SU-DHL-6 (cell line): ENCODE results near the gene ADPRH.
"Not testable (repeated sequence)": the region's sequence is repeated elsewhere in the genome, so short reads cannot be mapped to it uniquely, and the experiment has no call there.

Experiments used
- H2AFZ ChIP-seq: fragments of 200-600 bp; sonication (generic); 2 replicates; pipeline ENCODE4 v1.6.1; 2014; ENCODE audit warnings: low read depth, mild to moderate bottlenecking, moderate library complexity, mixed read lengths, antibody characterized with exemption, low read length; ENCODE audit not compliant: severe bottlenecking
- H3F3A ChIP-seq: fragments of 200-600 bp; shearing (Covaris generic); 2 replicates; pipeline ENCODE4 v1.6.0; 2016; ENCODE audit warnings: antibody characterized with exemption, mild to moderate bottlenecking; ENCODE audit not compliant: insufficient read depth
- H3K27ac ChIP-seq: fragments of 200-600 bp; sonication (generic); 2 replicates; pipeline ENCODE4 v1.5.1; 2016; ENCODE audit warnings: low read depth, mild to moderate bottlenecking, low read length, moderate library complexity, mixed read lengths
- H3K27me3 ChIP-seq: fragments of 200-600 bp; sonication (generic), shearing (Covaris generic); 2 replicates; pipeline ENCODE4 v1.6.0; 2014; ENCODE audit warnings: mild to moderate bottlenecking, low read length
- H3K36me3 ChIP-seq: fragments of 200-600 bp; sonication (generic); 2 replicates; pipeline ENCODE4 v1.6.1; 2014; ENCODE audit warnings: mild to moderate bottlenecking, low read length, mixed read lengths
- H3K4me2 ChIP-seq: fragments of 300-600, 200-600 bp; shearing (Covaris generic), sonication (generic); 2 replicates; pipeline ENCODE4 v1.6.0; 2014; ENCODE audit warnings: low read length, low read depth, mild to moderate bottlenecking; ENCODE audit not compliant: poor library complexity, severe bottlenecking
- H3K4me3 ChIP-seq: fragments of 200-600 bp; sonication (generic); 2 replicates; pipeline ENCODE4 v1.5.1; 2014; ENCODE audit warnings: antibody characterized with exemption, low read length, mild to moderate bottlenecking, mixed read lengths; ENCODE audit not compliant: insufficient read depth, poor library complexity, severe bottlenecking
- H3K79me2 ChIP-seq: fragments of 200-600 bp; sonication (generic); 2 replicates; pipeline ENCODE4 v1.6.1; 2014; ENCODE audit warnings: mild to moderate bottlenecking, low read length, moderate library complexity; ENCODE audit not compliant: insufficient read depth
- H3K9ac ChIP-seq: fragments of 200-600 bp; sonication (generic); 2 replicates; pipeline ENCODE4 v1.7.0; 2014; ENCODE audit warnings: mild to moderate bottlenecking, low read length
- H3K9me2 ChIP-seq: fragments of 200-600 bp; sonication (generic); replicated peaks from 2 replicates; pipeline ENCODE4 v1.6.1; 2014; ENCODE audit warnings: low read length; ENCODE audit not compliant: insufficient read depth
- H3K9me3 ChIP-seq: fragments of 200-600 bp; sonication (generic); 2 replicates; pipeline ENCODE4 v1.6.1; 2014; ENCODE audit warnings: low read length, mixed read lengths; ENCODE audit not compliant: insufficient read depth
- H4K20me1 ChIP-seq: fragments of 200-600 bp; sonication (generic); 2 replicates; pipeline ENCODE4 v1.6.1; 2014; ENCODE audit warnings: low read depth, mild to moderate bottlenecking, antibody characterized with exemption, low read length, moderate library complexity, mixed read lengths
- CTCF ChIP-seq: fragments of 200-600 bp; sonication (generic); IDR thresholded peaks from one replicate; pipeline ENCODE4 v1.5.1; 2017; ENCODE audit warnings: antibody characterized with exemption, mild to moderate bottlenecking, low read length, moderate library complexity; ENCODE audit not compliant: insufficient read depth, poor library complexity, severe bottlenecking
- EZH2phosphoT487 ChIP-seq: fragments of 200-600 bp; sonication (generic), shearing (Covaris generic); conservative IDR thresholded peaks from 2 replicates; pipeline ENCODE4 v1.6.1; 2018; ENCODE audit warnings: mild to moderate bottlenecking, antibody characterized with exemption, low read length, moderate library complexity, mixed read lengths

ADPRH gene

GRCh38 chr3:119594066-119594465 is 14.8 kb downstream of the ADPRH start:
- Histone ChIP-seq H3K27ac (no peak overlapping the region), H2AFZ (no peak overlapping the region), H3K9ac (no peak overlapping the region), H3K4me3 (no peak overlapping the region), H3K27me3 (no peaks in the 10 kb centered on the region), H3F3A (no peaks in the 10 kb centered on the region), H3K9me3 (no peaks in the 10 kb centered on the region), H4K20me1 (no peaks in the 10 kb centered on the region), H3K9me2 (no peaks in the 10 kb centered on the region), H3K4me2 (no peak overlapping the region), H3K36me3 (no peaks in the 10 kb centered on the region), H3K79me2 (no peaks in the 10 kb centered on the region)
- TF ChIP-seq CTCF (no peak), EZH2phosphoT487 (no peak)

GRCh38 chr3:119594929-119595328 is 15.6 kb downstream of the ADPRH start:
- H3K36me3 ChIP-seq, H4K20me1 ChIP-seq, H3F3A ChIP-seq, H3K79me2 ChIP-seq, H3K27me3 ChIP-seq, H3K4me2 ChIP-seq, H3K9me3 ChIP-seq, H3K9me2 ChIP-seq, H3K9ac ChIP-seq, H3K27ac ChIP-seq, H2AFZ ChIP-seq, H3K4me3 ChIP-seq: not testable (repeated sequence)

DNA sequence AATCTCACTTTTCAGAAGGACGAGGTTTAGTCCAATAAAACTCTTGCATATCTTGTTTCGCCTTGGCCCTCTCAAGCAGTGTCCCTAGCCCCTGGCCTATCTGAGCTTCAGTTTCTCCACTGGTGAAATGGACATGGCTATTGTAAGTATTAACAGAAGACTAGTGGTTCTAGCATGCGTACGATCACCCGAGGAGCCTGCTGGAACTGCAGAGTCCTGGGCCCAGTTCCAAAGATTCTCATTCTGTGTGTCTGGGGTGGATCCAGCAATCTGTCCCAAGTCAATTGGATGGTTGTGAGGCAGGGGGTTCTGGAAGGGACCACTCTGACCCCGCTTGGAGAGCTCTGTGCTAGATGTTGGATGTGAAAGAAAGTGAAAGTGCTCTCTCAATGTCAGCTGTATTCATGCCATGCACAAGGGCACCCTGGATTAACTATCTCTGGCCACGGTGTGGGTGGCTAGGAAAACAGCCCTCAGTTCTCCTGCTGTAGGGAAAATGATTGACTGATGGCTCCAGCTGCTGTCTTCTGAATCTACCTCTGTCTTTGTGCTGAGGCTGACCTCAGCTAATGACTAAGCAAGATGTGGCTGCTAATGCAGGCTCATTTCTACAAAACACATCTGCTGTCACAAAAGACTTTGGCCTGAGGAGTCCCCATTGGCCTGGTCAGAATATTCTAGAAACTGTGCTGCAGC is 16.5 kb downstream of the ADPRH start:
- H3K9ac ChIP-seq: no peak overlapping the region
- TF ChIP-seq EZH2phosphoT487: no peak
- no peak for TF ChIP-seq CTCF
- no peaks in the 10 kb centered on the region for H3F3A ChIP-seq
- no peak overlapping the region for H3K4me2 ChIP-seq
- H3K27ac ChIP-seq: no peak overlapping the region
- no peaks in the 10 kb centered on the region for H3K27me3 ChIP-seq
- no peaks in the 10 kb centered on the region for H3K9me3 ChIP-seq
- H2AFZ ChIP-seq: no peak overlapping the region
- no peaks in the 10 kb centered on the region for H3K79me2 ChIP-seq
- H3K36me3 ChIP-seq: no peaks in the 10 kb centered on the region
- no peaks in the 10 kb centered on the region for H4K20me1 ChIP-seq
- no peaks in the 10 kb centered on the region for H3K9me2 ChIP-seq
- no peak overlapping the region for H3K4me3 ChIP-seq

DNA sequence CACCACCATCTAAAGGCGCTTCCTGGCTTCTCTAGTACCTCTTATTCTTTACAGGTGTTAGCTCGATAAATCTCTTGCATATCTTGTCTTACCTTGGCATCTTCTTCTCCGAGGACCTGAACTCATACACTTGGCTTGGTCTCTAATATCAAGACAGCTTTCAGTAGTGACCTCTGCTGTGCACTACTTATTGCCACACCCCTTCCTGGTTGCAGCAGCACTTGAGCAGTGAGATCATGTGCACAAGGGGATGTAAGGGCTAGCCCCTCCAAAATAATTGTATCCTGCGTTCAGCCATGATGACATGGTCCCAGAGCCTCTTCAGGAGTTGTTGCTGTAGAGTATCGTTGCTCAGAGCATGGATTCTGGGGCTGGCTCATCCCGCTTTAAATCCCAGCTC is 17.1 kb downstream of the ADPRH start:
- no peak overlapping the region for H3K27ac ChIP-seq

More for the DNA sequence above, 17.1 kb downstream of the ADPRH start:
- Histone ChIP-seq H4K20me1 (no peaks in the 10 kb centered on the region), H3K27me3 (no peaks in the 10 kb centered on the region), H3F3A (no peaks in the 10 kb centered on the region), H3K9me2 (no peaks in the 10 kb centered on the region), H3K36me3 (no peaks in the 10 kb centered on the region), H3K4me3 (no peak overlapping the region), H2AFZ (no peak overlapping the region), H3K79me2 (no peaks in the 10 kb centered on the region), H3K4me2 (no peak overlapping the region), H3K9ac (no peak overlapping the region), H3K9me3 (no peaks in the 10 kb centered on the region)
- no peak for TF ChIP-seq EZH2phosphoT487
